Neuronal stem cell (in vitro differentiated cells): ENCODE data around the gene UBALD1.

Experiments
- DNase-seq: peaks from one replicate; pipeline ENCODE4 v3.0.0-alpha.2; 2013; ENCODE audit warnings: low spot score
- H2AFZ ChIP-seq: one replicate; pipeline ENCODE4 v1.6.1; 2013; ENCODE audit warnings: mild to moderate bottlenecking, low read length, inconsistent platforms
- H2AK5ac ChIP-seq: 2 replicates; pipeline ENCODE4 v1.6.1; 2013; ENCODE audit warnings: low read depth, mild to moderate bottlenecking, inconsistent platforms, low read length, moderate library complexity, mixed read lengths
- H2BK120ac ChIP-seq: 2 replicates; pipeline ENCODE4 v1.6.1; 2013; ENCODE audit warnings: low read depth, mild to moderate bottlenecking, inconsistent platforms, low read length, moderate library complexity, mixed read lengths
- H2BK12ac ChIP-seq: one replicate; pipeline ENCODE4 v1.6.1; 2013; ENCODE audit warnings: low read length, inconsistent platforms
- H2BK15ac ChIP-seq: 2 replicates; pipeline ENCODE4 v1.6.1; 2013; ENCODE audit warnings: mild to moderate bottlenecking, low read length, inconsistent platforms, mixed read lengths
- H2BK5ac ChIP-seq: one replicate; pipeline ENCODE4 v1.6.1; 2013; ENCODE audit warnings: inconsistent platforms, mild to moderate bottlenecking, low read length, moderate library complexity
- H3K14ac ChIP-seq: one replicate; pipeline ENCODE4 v1.6.1; 2013; ENCODE audit warnings: low read length, inconsistent platforms
- H3K18ac ChIP-seq: 2 replicates; pipeline ENCODE4 v1.6.1; 2013; ENCODE audit warnings: low read length, inconsistent platforms
- H3K23ac ChIP-seq: 2 replicates; pipeline ENCODE4 v1.6.1; 2013; ENCODE audit warnings: low read depth, mild to moderate bottlenecking, mixed read lengths, low read length, inconsistent platforms; ENCODE audit not compliant: poor library complexity
- H3K27ac ChIP-seq: replicated peaks from 3 replicates; pipeline ENCODE4 v1.5.1; 2013; ENCODE audit warnings: low read length, inconsistent platforms
- H3K27me3 ChIP-seq, 3 experiments: 2 replicates each; pipeline ENCODE4 v1.6.1; 2013; ENCODE audit warnings: low read length in 3 of 3, mild to moderate bottlenecking in 2 of 3, inconsistent platforms in 1 of 3, low read depth in 1 of 3, mixed read lengths in 1 of 3, moderate library complexity in 1 of 3; ENCODE audit not compliant: control insufficient read depth in 3 of 3, insufficient read depth in 3 of 3
- H3K36me3 ChIP-seq, 2 donors: replicated peaks in 1 of 2; 2 replicates each; pipeline ENCODE4 v1.6.1; 2013; ENCODE audit warnings: low read length in 2 of 2; ENCODE audit not compliant: control insufficient read depth in 2 of 2, insufficient read depth in 2 of 2
- H3K4ac ChIP-seq: 2 replicates; pipeline ENCODE4 v1.6.1; 2013; ENCODE audit warnings: inconsistent platforms, mild to moderate bottlenecking, low read length, moderate library complexity
- H3K4me1 ChIP-seq, 2 donors: 1 replicate in 1 of 2; 2 replicates in 1 of 2; pipeline ENCODE4 v1.6.1; 2013; ENCODE audit warnings: low read length in 2 of 2, low read depth in 1 of 2; ENCODE audit not compliant: control insufficient read depth in 2 of 2, insufficient read depth in 1 of 2
- H3K4me2 ChIP-seq: one replicate; pipeline ENCODE4 v1.6.1; 2013; ENCODE audit warnings: mild to moderate bottlenecking, low read length, inconsistent platforms; ENCODE audit not compliant: insufficient read depth, poor library complexity, severe bottlenecking
- H3K4me3 ChIP-seq, 2 donors: 2 replicates each; pipeline ENCODE4 v1.5.1; 2013; ENCODE audit warnings: low read length in 2 of 2, mild to moderate bottlenecking in 2 of 2, inconsistent platforms in 1 of 2, moderate library complexity in 1 of 2
- H3K79me1 ChIP-seq: one replicate; pipeline ENCODE4 v1.6.1; 2013; ENCODE audit warnings: low read depth, mild to moderate bottlenecking, inconsistent platforms, low read length, moderate library complexity
- H3K9ac ChIP-seq: one replicate; pipeline ENCODE4 v1.6.1; 2013; ENCODE audit warnings: mild to moderate bottlenecking, low read depth, low read length, inconsistent platforms; ENCODE audit not compliant: poor library complexity
- H3K9me3 ChIP-seq, 2 donors: replicated peaks in 1 of 2; 2 replicates each; pipeline versions ENCODE3 to v1.6.1; 2013; ENCODE audit warnings: low read length in 2 of 2, mild to moderate bottlenecking in 2 of 2, inconsistent platforms in 1 of 2, low read depth in 1 of 2, mixed read lengths in 1 of 2, moderate library complexity in 1 of 2; ENCODE audit not compliant: control insufficient read depth in 2 of 2, insufficient read depth in 1 of 2
- H4K8ac ChIP-seq: one replicate; pipeline ENCODE4 v1.6.1; 2013; ENCODE audit warnings: low read depth, mild to moderate bottlenecking, inconsistent platforms, low read length, moderate library complexity
- H4K91ac ChIP-seq: one replicate; pipeline ENCODE4 v1.6.1; 2013; ENCODE audit warnings: low read length, low read depth, mild to moderate bottlenecking, inconsistent platforms; ENCODE audit not compliant: poor library complexity
- WGBS, 2 donors: extraction: QIAGEN DNeasy Blood & Tissue Kit; methylation state at CpG; one replicate each; pipeline ENCODE4 v1.1.7; 2013; ENCODE audit warnings: missing lambda C conversion rate in 2 of 2, mixed read lengths in 1 of 2; ENCODE audit not compliant: insufficient read length in 2 of 2, insufficient replicate concordance in 1 of 2; ENCODE audit errors: extremely low coverage in 2 of 2; 5-methylcytosine and 5-hydroxymethylcytosine counted together

UBALD1 gene

GRCh38 chr16:4641306-4641687, 26.6 kb upstream of the UBALD1 start:
- H3K4me3 ChIP-seq = no peak overlapping the region
- H3K4me1 ChIP-seq = no peaks in the 10 kb centered on the region
- no peak overlapping the region for H2BK5ac ChIP-seq
- no peak overlapping the region for H3K14ac ChIP-seq
- no peak overlapping the region for H3K9ac ChIP-seq
- H2BK15ac ChIP-seq = no peak overlapping the region
- H2AFZ ChIP-seq = no peak overlapping the region
- H4K8ac ChIP-seq = no peak overlapping the region
- H2AK5ac ChIP-seq = no peak overlapping the region
- no peaks in the 10 kb centered on the region for H3K27me3 ChIP-seq
- peaks cover 2 to 51% of the 10 kb centered on the region in 2 donors for H3K36me3 ChIP-seq
- no peak overlapping the region for H3K27ac ChIP-seq
- no peak overlapping the region for H4K91ac ChIP-seq
- H3K18ac ChIP-seq = no peak overlapping the region
- no CpG with 5 or more reads among the region's 5 CpGs for WGBS, 2 donors
- H3K4me2 ChIP-seq = no peak overlapping the region
- no peak overlapping the region for H2BK12ac ChIP-seq
- no peak overlapping the region for H3K4ac ChIP-seq
- no peak for DNase-seq
- H2BK120ac ChIP-seq = no peak overlapping the region
- peaks cover 0 to 3% of the 10 kb centered on the region in 2 donors for H3K9me3 ChIP-seq
- no peak overlapping the region for H3K23ac ChIP-seq
- H3K79me1 ChIP-seq = peaks cover 20% of the 10 kb centered on the region

GRCh38 chr16:4640572-4641305, 26.1 kb upstream of the UBALD1 start:
- Histone ChIP-seq H4K8ac (no peak overlapping the region), H3K4ac (no peak overlapping the region), H3K27ac (no peak overlapping the region), H3K9me3 (peaks cover 0 to 1% of the 10 kb centered on the region in 2 donors), H3K9ac (no peak overlapping the region), H3K27me3 (no peaks in the 10 kb centered on the region), H3K18ac (no peak overlapping the region), H3K4me3 (no peak overlapping the region), H3K79me1 (peaks cover 18% of the 10 kb centered on the region), H4K91ac (no peak overlapping the region), H2AK5ac (no peak overlapping the region), H2BK120ac (no peak overlapping the region), H3K36me3 (peaks cover 0 to 51% of the 10 kb centered on the region in 2 donors), H2BK15ac (no peak overlapping the region), H2BK12ac (no peak overlapping the region), H2AFZ (no peak overlapping the region), H3K23ac (peak overlapping the region; percentile 14), H3K14ac (no peak overlapping the region), H2BK5ac (no peak overlapping the region), H3K4me1 (no peaks in the 10 kb centered on the region), H3K4me2 (no peak overlapping the region)
- DNase-seq = no peak
- no CpG with 5 or more reads among the region's 19 CpGs for WGBS, 2 donors

GRCh38 chr16:4639899-4640509, 25.3 kb upstream of the UBALD1 start:
- Histone ChIP-seq H3K4ac (no peak overlapping the region), H2BK12ac (no peak overlapping the region), H4K91ac (no peak overlapping the region), H3K79me1 (peaks cover 18% of the 10 kb centered on the region), H3K4me3 (no peak overlapping the region), H2BK15ac (no peak overlapping the region), H3K9me3 (no peaks in the 10 kb centered on the region), H2AK5ac (no peak overlapping the region), H4K8ac (no peak overlapping the region), H3K4me2 (no peak overlapping the region), H3K27ac (no peak overlapping the region), H2BK5ac (no peak overlapping the region), H2BK120ac (no peak overlapping the region), H3K4me1 (no peaks in the 10 kb centered on the region), H2AFZ (no peak overlapping the region), H3K18ac (no peak overlapping the region), H3K27me3 (no peaks in the 10 kb centered on the region), H3K36me3 (peaks cover 0 to 46% of the 10 kb centered on the region in 2 donors), H3K14ac (peak overlapping the region; percentile 21), H3K23ac (no peak overlapping the region), H3K9ac (peak overlapping the region; percentile 9)
- no peak for DNase-seq
- WGBS, 2 donors = no CpG with 5 or more reads among the region's 27 CpGs

GRCh38 chr16:4637501-4638166, 22.9 kb upstream of the UBALD1 start:
- H3K4me2 ChIP-seq = no peak overlapping the region
- H2BK12ac ChIP-seq = no peak overlapping the region
- H3K79me1 ChIP-seq = peaks cover 26% of the 10 kb centered on the region
- no peak overlapping the region for H3K4ac ChIP-seq
- peak overlapping the region; percentile 19 for H3K18ac ChIP-seq
- no peak overlapping the region for H3K23ac ChIP-seq
- WGBS, 2 donors = no CpG with 5 or more reads among the region's 21 CpGs
- H2AFZ ChIP-seq = no peak overlapping the region
- no peak overlapping the region for H4K8ac ChIP-seq
- H3K9me3 ChIP-seq = no peaks in the 10 kb centered on the region
- H2BK5ac ChIP-seq = no peak overlapping the region
- peaks cover 5 to 44% of the 10 kb centered on the region in 2 donors for H3K36me3 ChIP-seq
- H3K27ac ChIP-seq = no peak overlapping the region
- no peak overlapping the region for H3K4me3 ChIP-seq
- H3K14ac ChIP-seq = peak overlapping the region; percentile 38
- H2BK15ac ChIP-seq = no peak overlapping the region
- H2AK5ac ChIP-seq = no peak overlapping the region
- DNase-seq = no peak
- no peak overlapping the region for H3K9ac ChIP-seq
- H3K4me1 ChIP-seq = no peaks in the 10 kb centered on the region
- no peak overlapping the region for H4K91ac ChIP-seq
- no peak overlapping the region for H2BK120ac ChIP-seq
- H3K27me3 ChIP-seq = no peaks in the 10 kb centered on the region
